ENCODE results near the gene PRSS33. TPM values are rescaled to one million over a fixed set of nuclear protein-coding genes. Genes with fewer than 3 reads are reported as not detected.

PRSS33 gene
- total and polyA plus RNA-seq, 2 donors = 0.05 to 0.37 TPM

DNA sequence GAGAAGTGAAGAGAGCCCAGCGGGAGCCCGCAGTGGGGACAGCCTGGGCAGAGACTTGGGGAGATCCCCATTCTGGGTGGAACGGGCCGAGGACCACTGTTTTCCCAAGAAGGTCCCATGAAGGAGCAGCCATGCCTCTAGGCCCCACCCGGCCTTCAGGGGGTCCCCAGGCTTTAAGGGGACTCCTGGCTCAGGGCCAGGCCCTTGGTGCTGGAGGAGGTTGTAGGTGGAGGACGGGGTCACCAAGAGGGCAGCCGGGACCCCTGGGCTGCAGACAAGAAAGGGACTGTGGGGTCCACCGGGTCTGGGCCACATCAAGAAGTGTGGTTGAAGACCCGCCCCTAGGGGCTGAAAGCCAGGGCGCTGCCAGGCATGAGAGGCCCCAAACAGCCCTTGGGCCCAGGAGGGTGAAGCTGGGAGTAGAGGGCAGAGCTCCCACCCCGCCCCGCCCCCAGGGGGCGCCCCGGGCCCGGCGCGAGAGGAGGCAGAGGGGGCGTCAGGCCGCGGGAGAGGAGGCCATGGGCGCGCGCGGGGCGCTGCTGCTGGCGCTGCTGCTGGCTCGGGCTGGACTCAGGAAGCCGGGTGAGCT lies 29.5 kb upstream of the PRSS33 start, which contains the start of gene PRSS21:
TSS of gene PRSS21 (plus strand) at position 487 of the 589 bp plus-strand sequence. CDS start at position 519, 32 bp downstream.
- 78% methylated on average over 28 of the region's 28 CpGs for WGBS
- H3K9me3 ChIP-seq (ENCODE audit: control insufficient read depth in 2 of 2, insufficient read depth in 1 of 2, low read length in 1 of 2) = no peaks in the 10 kb centered on the region
- peaks cover 3 to 10% of the 10 kb centered on the region in 2 donors for H3K27me3 ChIP-seq (ENCODE audit: control insufficient read depth in 2 of 2, insufficient read depth in 1 of 2, low read length in 1 of 2)
- H3K4me1 ChIP-seq (ENCODE audit: control insufficient read depth in 2 of 2, insufficient read depth in 2 of 2, low read length in 2 of 2) = no peaks in the 10 kb centered on the region
- peak in 1 of 9 donors; percentile 15 for DNase-seq (ENCODE audit: low read depth in 6 of 9, low spot score in 9 of 9)
- no peak within 1 kb of the TSS for H3K4me3 ChIP-seq (ENCODE audit: low read length in 2 of 2)
- no peaks in the 10 kb centered on the region for H3K36me3 ChIP-seq (ENCODE audit: control insufficient read depth in 2 of 2, insufficient read depth in 2 of 2, low read length in 1 of 2)
- no peak within 1 kb of the TSS for H3K27ac ChIP-seq (ENCODE audit: low read depth in 1 of 2, low read length in 1 of 2)

DNA sequence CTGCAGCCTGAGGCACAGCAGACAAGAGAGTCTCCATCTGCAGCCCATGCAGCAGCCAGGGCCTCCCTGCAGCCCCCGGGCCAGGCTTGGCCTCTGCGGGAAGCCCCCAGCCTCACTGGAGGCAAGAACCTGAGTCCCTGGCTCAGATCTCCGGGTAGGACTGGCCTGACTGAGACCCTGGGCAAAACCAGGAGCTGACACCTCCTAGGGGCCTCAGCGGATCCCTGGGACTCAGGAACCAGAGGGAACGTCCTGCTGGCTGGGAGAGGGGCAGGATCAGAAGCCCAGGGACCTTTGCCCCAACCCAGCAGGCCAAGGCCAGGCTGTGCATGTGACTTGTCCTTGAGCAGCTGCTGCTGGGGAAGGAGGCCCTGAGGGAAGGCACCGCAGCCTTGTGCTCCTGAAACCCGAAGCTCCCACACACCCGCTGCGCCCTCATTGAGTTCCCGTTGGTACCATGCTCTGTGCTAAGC lies 28.0 kb upstream of the PRSS33 start:
- no peak for DNase-seq (ENCODE audit: low read depth in 6 of 9, low spot score in 9 of 9)
- H3K4me1 ChIP-seq (ENCODE audit: control insufficient read depth in 2 of 2, insufficient read depth in 2 of 2, low read length in 2 of 2) = no peaks in the 10 kb centered on the region
- peaks cover 3 to 16% of the 10 kb centered on the region in 2 donors for H3K27me3 ChIP-seq (ENCODE audit: control insufficient read depth in 2 of 2, insufficient read depth in 1 of 2, low read length in 1 of 2)
- H3K9me3 ChIP-seq (ENCODE audit: control insufficient read depth in 2 of 2, insufficient read depth in 1 of 2, low read length in 1 of 2) = no peaks in the 10 kb centered on the region
- no peak overlapping the region for H3K27ac ChIP-seq (ENCODE audit: low read depth in 1 of 2, low read length in 1 of 2)
- H3K36me3 ChIP-seq (ENCODE audit: control insufficient read depth in 2 of 2, insufficient read depth in 2 of 2, low read length in 1 of 2) = no peaks in the 10 kb centered on the region
- H3K4me3 ChIP-seq (ENCODE audit: low read length in 2 of 2) = no peak overlapping the region
- 94% methylated on average over 10 of the region's 10 CpGs for WGBS

GRCh38 chr16:2814551-2815298 lies 27.4 kb upstream of the PRSS33 start:
- WGBS = 96% methylated on average over 20 of the region's 20 CpGs
- no peaks in the 10 kb centered on the region for H3K9me3 ChIP-seq (ENCODE audit: control insufficient read depth in 2 of 2, insufficient read depth in 1 of 2, low read length in 1 of 2)
- H3K4me3 ChIP-seq (ENCODE audit: low read length in 2 of 2) = no peak overlapping the region
- no peak overlapping the region for H3K27ac ChIP-seq (ENCODE audit: low read depth in 1 of 2, low read length in 1 of 2)
- H3K4me1 ChIP-seq (ENCODE audit: control insufficient read depth in 2 of 2, insufficient read depth in 2 of 2, low read length in 2 of 2) = no peaks in the 10 kb centered on the region
- H3K27me3 ChIP-seq (ENCODE audit: control insufficient read depth in 2 of 2, insufficient read depth in 1 of 2, low read length in 1 of 2) = peaks cover 3 to 12% of the 10 kb centered on the region in 2 donors
- H3K36me3 ChIP-seq (ENCODE audit: control insufficient read depth in 2 of 2, insufficient read depth in 2 of 2, low read length in 1 of 2) = no peaks in the 10 kb centered on the region
- DNase-seq (ENCODE audit: low read depth in 6 of 9, low spot score in 9 of 9) = no peak

DNA sequence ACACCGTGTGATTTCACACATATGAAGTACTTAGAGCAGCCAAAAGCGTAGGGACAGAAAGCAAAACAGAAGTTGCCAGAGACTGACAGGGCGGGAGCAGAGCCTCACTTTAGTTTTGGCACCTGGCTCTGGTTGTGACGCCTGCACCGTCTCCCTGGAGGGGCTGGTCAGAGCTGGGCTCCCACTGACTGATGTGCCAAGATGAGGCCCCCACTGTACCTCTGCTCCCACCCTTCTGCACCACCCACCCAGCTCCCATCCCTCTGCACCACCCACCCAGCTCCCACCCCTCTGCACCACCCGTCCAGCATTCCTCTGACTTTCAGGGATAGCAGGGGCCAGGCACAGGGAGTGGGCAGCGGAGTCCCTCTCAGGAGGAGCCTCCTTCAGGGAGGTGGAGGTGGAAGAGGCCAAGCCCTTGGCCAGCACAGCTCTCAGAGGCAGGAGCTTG lies 26.4 kb upstream of the PRSS33 start:
- no peak overlapping the region for H3K27ac ChIP-seq (ENCODE audit: low read depth in 1 of 2, low read length in 1 of 2)
- 87% methylated on average over 7 of the region's 7 CpGs for WGBS
- peaks cover 0 to 12% of the 10 kb centered on the region in 2 donors for H3K27me3 ChIP-seq (ENCODE audit: control insufficient read depth in 2 of 2, insufficient read depth in 1 of 2, low read length in 1 of 2)
- no peak overlapping the region for H3K4me3 ChIP-seq (ENCODE audit: low read length in 2 of 2)
- H3K36me3 ChIP-seq (ENCODE audit: control insufficient read depth in 2 of 2, insufficient read depth in 2 of 2, low read length in 1 of 2) = no peaks in the 10 kb centered on the region
- no peaks in the 10 kb centered on the region for H3K4me1 ChIP-seq (ENCODE audit: control insufficient read depth in 2 of 2, insufficient read depth in 2 of 2, low read length in 2 of 2)
- H3K9me3 ChIP-seq (ENCODE audit: control insufficient read depth in 2 of 2, insufficient read depth in 1 of 2, low read length in 1 of 2) = no peaks in the 10 kb centered on the region
- DNase-seq (ENCODE audit: low read depth in 6 of 9, low spot score in 9 of 9) = no peak

- H3K4me1 ChIP-seq (ENCODE audit: control insufficient read depth in 2 of 2, insufficient read depth in 2 of 2, low read length in 2 of 2) = no peaks in the 10 kb centered on the region
- WGBS = 87% methylated on average over 15 of the region's 15 CpGs
- H3K36me3 ChIP-seq (ENCODE audit: control insufficient read depth in 2 of 2, insufficient read depth in 2 of 2, low read length in 1 of 2) = no peaks in the 10 kb centered on the region
- no peak overlapping the region for H3K4me3 ChIP-seq (ENCODE audit: low read length in 2 of 2)
- DNase-seq (ENCODE audit: low read depth in 6 of 9, low spot score in 9 of 9) = no peak
- no peak overlapping the region for H3K27ac ChIP-seq (ENCODE audit: low read depth in 1 of 2, low read length in 1 of 2)
- H3K27me3 ChIP-seq (ENCODE audit: control insufficient read depth in 2 of 2, insufficient read depth in 1 of 2, low read length in 1 of 2) = peaks cover 0 to 10% of the 10 kb centered on the region in 2 donors
- no peaks in the 10 kb centered on the region for H3K9me3 ChIP-seq (ENCODE audit: control insufficient read depth in 2 of 2, insufficient read depth in 1 of 2, low read length in 1 of 2)
Measured at GRCh38 chr16:2811703-2812471, 24.5 kb upstream of the PRSS33 start.

- 87% methylated on average over 6 of the region's 6 CpGs for WGBS
- H3K27ac ChIP-seq (ENCODE audit: low read depth in 1 of 2, low read length in 1 of 2) = no peak overlapping the region
- DNase-seq (ENCODE audit: low read depth in 6 of 9, low spot score in 9 of 9) = no peak
- H3K9me3 ChIP-seq (ENCODE audit: control insufficient read depth in 2 of 2, insufficient read depth in 1 of 2, low read length in 1 of 2) = peaks cover 0 to 5% of the 10 kb centered on the region in 2 donors
- H3K36me3 ChIP-seq (ENCODE audit: control insufficient read depth in 2 of 2, insufficient read depth in 2 of 2, low read length in 1 of 2) = no peaks in the 10 kb centered on the region
- H3K4me1 ChIP-seq (ENCODE audit: control insufficient read depth in 2 of 2, insufficient read depth in 2 of 2, low read length in 2 of 2) = no peaks in the 10 kb centered on the region
- H3K4me3 ChIP-seq (ENCODE audit: low read length in 2 of 2) = no peak overlapping the region
- H3K27me3 ChIP-seq (ENCODE audit: control insufficient read depth in 2 of 2, insufficient read depth in 1 of 2, low read length in 1 of 2) = peaks cover 0 to 10% of the 10 kb centered on the region in 2 donors
Measured at GRCh38 chr16:2810651-2811050, 23.3 kb upstream of the PRSS33 start.

DNA sequence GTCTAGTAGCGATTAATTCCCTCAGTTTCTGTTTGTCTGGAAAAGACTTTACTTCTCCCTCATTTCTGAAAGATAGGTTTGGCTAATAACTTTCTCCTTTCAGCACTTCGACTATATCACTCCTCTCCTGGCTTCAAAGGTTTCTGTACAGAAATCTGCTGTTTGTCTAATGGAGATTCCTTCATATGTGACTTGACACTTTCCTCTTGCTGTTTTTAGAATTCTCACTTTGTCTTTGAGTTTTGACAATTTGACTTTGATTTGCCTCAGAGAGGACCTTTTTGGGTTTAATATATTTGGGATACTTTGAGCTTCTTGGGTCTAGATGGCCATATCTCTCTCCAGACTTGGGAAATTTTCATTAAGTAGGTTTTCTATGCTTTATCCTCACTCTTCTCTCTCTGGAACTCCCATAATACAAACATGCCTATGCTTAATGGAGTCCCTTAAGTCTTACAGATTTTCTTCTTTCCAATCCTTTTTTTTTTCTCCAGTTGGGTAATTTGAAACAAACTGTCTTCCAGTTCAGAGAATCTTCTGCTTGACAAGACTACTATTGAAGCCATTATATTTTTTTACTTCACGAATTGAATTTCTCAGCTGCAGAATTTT lies 21.9 kb upstream of the PRSS33 start:
- no peaks in the 10 kb centered on the region for H3K36me3 ChIP-seq (ENCODE audit: control insufficient read depth in 2 of 2, insufficient read depth in 2 of 2, low read length in 1 of 2)

GRCh38 chr16:2808181-2808580 lies 20.8 kb upstream of the PRSS33 start:
- no peaks in the 10 kb centered on the region for H3K4me1 ChIP-seq (ENCODE audit: control insufficient read depth in 2 of 2, insufficient read depth in 2 of 2, low read length in 2 of 2)
- peaks cover 0 to 8% of the 10 kb centered on the region in 2 donors for H3K27me3 ChIP-seq (ENCODE audit: control insufficient read depth in 2 of 2, insufficient read depth in 1 of 2, low read length in 1 of 2)
- H3K36me3 ChIP-seq (ENCODE audit: control insufficient read depth in 2 of 2, insufficient read depth in 2 of 2, low read length in 1 of 2) = no peaks in the 10 kb centered on the region
- H3K27ac ChIP-seq (ENCODE audit: low read depth in 1 of 2, low read length in 1 of 2) = no peak overlapping the region
- no peak for DNase-seq (ENCODE audit: low read depth in 6 of 9, low spot score in 9 of 9)
- H3K9me3 ChIP-seq (ENCODE audit: control insufficient read depth in 2 of 2, insufficient read depth in 1 of 2, low read length in 1 of 2) = peaks cover 0 to 20% of the 10 kb centered on the region in 2 donors
- WGBS = 91% methylated on average over 7 of the region's 7 CpGs
- H3K4me3 ChIP-seq (ENCODE audit: low read length in 2 of 2) = no peak overlapping the region

More for the DNA sequence above, 21.9 kb upstream of the PRSS33 start:
- Histone ChIP-seq H3K27me3 (ENCODE audit: control insufficient read depth in 2 of 2, insufficient read depth in 1 of 2, low read length in 1 of 2) (peaks cover 0 to 8% of the 10 kb centered on the region in 2 donors), H3K4me1 (ENCODE audit: control insufficient read depth in 2 of 2, insufficient read depth in 2 of 2, low read length in 2 of 2) (no peaks in the 10 kb centered on the region), H3K27ac (ENCODE audit: low read depth in 1 of 2, low read length in 1 of 2) (no peak overlapping the region), H3K9me3 (ENCODE audit: control insufficient read depth in 2 of 2, insufficient read depth in 1 of 2, low read length in 1 of 2) (peaks cover 0 to 16% of the 10 kb centered on the region in 2 donors), H3K4me3 (ENCODE audit: low read length in 2 of 2) (no peak overlapping the region)
- DNase-seq (ENCODE audit: low read depth in 6 of 9, low spot score in 9 of 9) = no peak
- 86% methylated on average over 3 of the region's 3 CpGs for WGBS

Data from thymus (tissue), 11 donors.